Measurements from ENCODE around the gene LHX6.

LHX6 gene

GRCh38 chr9:122226142-122226757, 2.5 kb downstream of the LHX6 start:
- no peak for TF ChIP-seq CTCF (conservative IDR thresholded peaks at IDR 0.05; ENCODE audit: low read depth, low read length)
- no peak for DNase-seq (ENCODE audit: low read depth)
- H3K4me3 ChIP-seq (ENCODE audit: low read length) = no peak overlapping the region

- TF ChIP-seq CTCF (conservative IDR thresholded peaks at IDR 0.05; ENCODE audit: low read depth, low read length) = no peak
- no peak for DNase-seq (ENCODE audit: low read depth)
- no peak overlapping the region for H3K4me3 ChIP-seq (ENCODE audit: low read length)
Observed at GRCh38 chr9:122225312-122226141, 3.2 kb downstream of the LHX6 start.

- no peak for TF ChIP-seq CTCF (conservative IDR thresholded peaks at IDR 0.05; ENCODE audit: low read depth, low read length)
- DNase-seq (ENCODE audit: low read depth) = no peak
- H3K4me3 ChIP-seq (ENCODE audit: low read length) = no peak overlapping the region
Observed at GRCh38 chr9:122223435-122223834, 5.3 kb downstream of the LHX6 start.

GRCh38 chr9:122222791-122223190, 6.0 kb downstream of the LHX6 start:
- H3K4me3 ChIP-seq (ENCODE audit: low read length) = no peak overlapping the region
- no peak for DNase-seq (ENCODE audit: low read depth)
- no peak for TF ChIP-seq CTCF (conservative IDR thresholded peaks at IDR 0.05; ENCODE audit: low read depth, low read length)

- no peak overlapping the region for H3K4me3 ChIP-seq (ENCODE audit: low read length)
- no peak for DNase-seq (ENCODE audit: low read depth)
- no peak for TF ChIP-seq CTCF (conservative IDR thresholded peaks at IDR 0.05; ENCODE audit: low read depth, low read length)
Observed at GRCh38 chr9:122221183-122221811, 7.5 kb downstream of the LHX6 start.

GRCh38 chr9:122220673-122221182, 8.0 kb downstream of the LHX6 start:
- no peak for DNase-seq (ENCODE audit: low read depth)
- TF ChIP-seq CTCF (conservative IDR thresholded peaks at IDR 0.05; ENCODE audit: low read depth, low read length) = no peak
- H3K4me3 ChIP-seq (ENCODE audit: low read length) = no peak overlapping the region
